Stomach (tissue), 9 donors: Measurements from ENCODE around the gene ZBP1. TPM values are rescaled to one million over a fixed set of nuclear protein-coding genes. Genes with fewer than 3 reads are reported as not detected.

ENCODE experiments used
- DNase-seq, 2 donors: peaks; one replicate each; pipeline versions ENCODE4 v3.0.0 to v3.0.0-alpha.2; 2013 to 2019
- H3K27ac ChIP-seq, 5 donors: fragments of 200-600 bp in 4 of 5; sonication (generic) in 4 of 5; one replicate each; pipeline ENCODE4 v1.5.1; 2013 to 2019; ENCODE audit warnings: mild to moderate bottlenecking in 1 of 5, moderate library complexity in 1 of 5
- H3K27me3 ChIP-seq, 3 donors: fragments of 200-600 bp; sonication (generic); one replicate each; pipeline ENCODE4 v1.5.1; 2017 to 2019; ENCODE audit warnings: mixed run types in 1 of 3
- H3K36me3 ChIP-seq, 4 donors: fragments of 200-600 bp; sonication (generic); 1 replicate in 3 of 4; 2 replicates in 1 of 4; pipeline ENCODE4 v1.5.1; 2016 to 2019
- H3K4me1 ChIP-seq, 4 donors: fragments of 200-600 bp; sonication (generic); one replicate each; pipeline ENCODE4 v1.5.1; 2016 to 2019
- H3K4me3 ChIP-seq, 4 donors: fragments of 200-600 bp; sonication (generic) in 3 of 4; one replicate each; pipeline ENCODE4 v1.5.1; 2016 to 2019; ENCODE audit warnings: mild to moderate bottlenecking in 1 of 4
- H3K9me3 ChIP-seq, 4 donors: fragments of 200-600 bp; sonication (generic); one replicate each; pipeline ENCODE4 v1.5.1; 2016 to 2019
- CTCF ChIP-seq, 7 experiments: fragments of 450-650 bp in 4 of 7; fragments of 200-600 bp in 3 of 7; sonication (generic) in 3 of 7; IDR thresholded peaks; one replicate each; pipeline ENCODE4 v1.5.1; 2016 to 2019; ENCODE audit warnings: antibody characterized with exemption in 7 of 7, control low read depth in 2 of 7, mild to moderate bottlenecking in 1 of 7
- EP300 ChIP-seq: sonication (generic); formaldehyde crosslinking; IDR thresholded peaks from one replicate; pipeline ENCODE4 v1.6.1; 2017; ENCODE audit warnings: antibody characterized with exemption
- POLR2A ChIP-seq, 4 donors: fragments of 450-650 bp; IDR thresholded peaks; one replicate each; pipeline ENCODE4 v1.6.1; 2016; ENCODE audit warnings: antibody characterized with exemption in 4 of 4, control low read depth in 2 of 4, mild to moderate bottlenecking in 1 of 4, moderate library complexity in 1 of 4
- POLR2AphosphoS5 ChIP-seq, 3 donors: sonication (generic); formaldehyde crosslinking; IDR thresholded peaks; one replicate each; pipeline ENCODE4 v1.6.1; 2016; ENCODE audit warnings: antibody characterized with exemption in 3 of 3
- WGBS, 5 donors: extraction: QIAGEN DNeasy Blood & Tissue Kit in 3 of 5; methylation state at CpG; one replicate each; pipeline versions ENCODE4 v1.1.5 to v1.1.7; 2013 to 2018; 5-methylcytosine and 5-hydroxymethylcytosine counted together
- intact Hi-C: fragments of 100-400 bp; cut with DNase I; formaldehyde crosslinking; loops from one replicate; pipeline ENCODE4 v1.15.1; 2023; ENCODE audit warnings: low total_unique reads
- polyA plus RNA-seq, 3 donors: library from polyadenylated mRNA; stranded (reverse); fragments of 200-250 nt; gene quantifications; one replicate each; pipeline ENCODE4 v1.2.3, GENCODE V29; 2013
- total RNA-seq, 5 donors: library from RNA; depleted of rRNA; stranded (reverse); fragments of >200 nt; gene quantifications; one replicate each; pipeline versions ENCODE4 v1.1.0 to v1.2.3, GENCODE V29; 2014 to 2016
- donor health status: healthy with polysubstance abuse.
- donor health status: Bipolar disorder and iron deficiency.
- donor health status: healthy.

Gene ZBP1
- total and polyA plus RNA-seq, 8 donors = 0.37 to 0.60 TPM; not detected in 6

DNA sequence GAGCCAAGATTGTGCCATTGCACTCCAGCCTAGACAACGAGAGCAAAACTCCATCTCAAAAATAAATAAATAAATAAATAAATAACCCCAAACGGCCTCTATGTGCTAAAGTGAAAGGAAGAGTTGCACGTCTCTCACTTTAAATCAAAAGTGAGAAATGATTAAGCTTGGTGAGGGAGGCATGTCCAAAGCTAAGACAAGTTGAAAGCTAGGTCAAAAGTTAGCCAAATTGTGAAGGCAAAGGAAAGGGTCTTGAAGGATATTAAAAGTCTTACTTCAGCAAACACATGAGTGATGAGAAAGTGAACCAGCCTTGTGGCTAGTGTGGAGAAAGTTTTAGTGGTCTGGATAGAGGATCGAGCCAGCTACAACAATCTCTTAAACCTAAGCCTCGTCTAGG is 14.3 kb downstream of the ZBP1 start:
- no peaks in the 10 kb centered on the region for H3K36me3 ChIP-seq
- H3K4me3 ChIP-seq = no peak overlapping the region
- TF ChIP-seq CTCF (IDR thresholded peaks at IDR 0.05) (no peak), EP300 (no peak), POLR2A (IDR thresholded peaks at IDR 0.05) (no peak), POLR2AphosphoS5 (IDR thresholded peaks at IDR 0.05) (no peak)
- no peaks in the 10 kb centered on the region for H3K4me1 ChIP-seq
- no peaks in the 10 kb centered on the region for H3K9me3 ChIP-seq
- DNase-seq = no peak
- H3K27me3 ChIP-seq = peaks cover 0 to 36% (median 4%) of the 10 kb centered on the region in 3 donors
- intact Hi-C loops = no loop called here
- H3K27ac ChIP-seq = no peak overlapping the region
- 63 to 71% (median 69%) methylated on average over 5 of the region's 5 CpGs for WGBS, 5 donors

DNA sequence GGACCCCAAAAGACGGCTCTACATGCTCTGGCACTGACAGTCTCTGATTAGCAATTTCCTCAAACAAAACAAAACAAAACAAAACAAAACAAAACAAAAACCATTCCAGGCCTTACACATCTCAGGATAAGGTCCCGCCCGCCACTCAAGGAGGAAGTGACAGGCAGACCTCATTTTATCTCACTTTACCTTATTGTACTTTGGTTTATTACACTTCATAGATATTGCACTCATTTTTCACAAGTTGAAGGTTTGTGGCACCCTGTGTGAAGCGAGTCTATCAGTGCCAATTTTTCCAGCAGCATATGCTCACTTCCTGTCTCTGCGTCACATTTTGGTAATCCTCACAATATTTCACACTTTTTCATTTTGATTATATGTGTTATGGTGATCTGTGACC is 15.2 kb downstream of the ZBP1 start:
- Histone ChIP-seq H3K36me3 (no peaks in the 10 kb centered on the region), H3K4me1 (no peaks in the 10 kb centered on the region), H3K27me3 (peaks cover 0 to 40% (median 4%) of the 10 kb centered on the region in 3 donors), H3K9me3 (no peaks in the 10 kb centered on the region), H3K4me3 (no peak overlapping the region), H3K27ac (no peak overlapping the region)
- DNase-seq = no peak
- TF ChIP-seq CTCF (IDR thresholded peaks at IDR 0.05) (no peak), EP300 (no peak), POLR2AphosphoS5 (IDR thresholded peaks at IDR 0.05) (no peak), POLR2A (IDR thresholded peaks at IDR 0.05) (no peak)
- WGBS, 5 donors = 50 to 70% (median 54%) methylated on average over 5 of the region's 5 CpGs
- intact Hi-C loops = no loop called here

DNA sequence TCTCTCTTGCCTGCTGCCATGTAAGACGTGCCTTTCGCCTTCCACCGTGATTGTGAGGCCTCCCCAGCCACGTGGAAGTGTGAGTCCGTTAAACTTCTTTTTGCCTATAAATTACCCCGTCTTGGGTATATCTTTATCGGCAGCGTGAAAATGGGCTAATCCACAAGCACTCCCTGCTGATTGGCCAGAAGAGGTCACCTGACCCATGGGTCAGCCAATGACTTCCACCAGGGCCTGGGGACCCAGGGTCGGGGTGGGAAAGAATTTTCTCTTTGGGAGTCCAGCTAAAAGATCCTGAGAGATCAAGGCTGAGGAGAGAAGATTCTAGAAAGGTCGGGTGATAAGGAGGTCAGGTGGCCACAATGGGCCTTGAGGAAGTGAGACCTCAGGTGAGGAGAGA is 17.1 kb downstream of the ZBP1 start:
- Histone ChIP-seq H3K4me3 (no peak overlapping the region), H3K9me3 (no peaks in the 10 kb centered on the region), H3K27ac (no peak overlapping the region), H3K36me3 (no peaks in the 10 kb centered on the region), H3K27me3 (peaks cover 0 to 24% (median 4%) of the 10 kb centered on the region in 3 donors), H3K4me1 (no peaks in the 10 kb centered on the region)
- DNase-seq = no peak
- WGBS, 5 donors = 85 to 91% (median 89%) methylated on average over 10 of the region's 10 CpGs
- no peak for TF ChIP-seq POLR2AphosphoS5 (IDR thresholded peaks at IDR 0.05)
- intact Hi-C loops = no loop called here

- intact Hi-C loops = no loop called here
- TF ChIP-seq POLR2AphosphoS5 (IDR thresholded peaks at IDR 0.05) = no peak
- TF ChIP-seq CTCF (IDR thresholded peaks at IDR 0.05) = no peak
- TF ChIP-seq POLR2A (IDR thresholded peaks at IDR 0.05) = no peak
- TF ChIP-seq EP300 = no peak
- Histone ChIP-seq H3K27me3 (peaks cover 0 to 35% (median 7%) of the 10 kb centered on the region in 3 donors), H3K27ac (no peak overlapping the region), H3K4me3 (no peak overlapping the region), H3K36me3 (no peaks in the 10 kb centered on the region), H3K4me1 (peaks cover 0 to 7% (median 6%) of the 10 kb centered on the region in 4 donors), H3K9me3 (no peaks in the 10 kb centered on the region)
- DNase-seq = no peak
- WGBS, 5 donors = 68 to 89% (median 85%) methylated on average over 5 of the region's 5 CpGs
These were observed 18.5 kb downstream of the ZBP1 start for GRCh38 chr20:57601737-57602136.

DNA sequence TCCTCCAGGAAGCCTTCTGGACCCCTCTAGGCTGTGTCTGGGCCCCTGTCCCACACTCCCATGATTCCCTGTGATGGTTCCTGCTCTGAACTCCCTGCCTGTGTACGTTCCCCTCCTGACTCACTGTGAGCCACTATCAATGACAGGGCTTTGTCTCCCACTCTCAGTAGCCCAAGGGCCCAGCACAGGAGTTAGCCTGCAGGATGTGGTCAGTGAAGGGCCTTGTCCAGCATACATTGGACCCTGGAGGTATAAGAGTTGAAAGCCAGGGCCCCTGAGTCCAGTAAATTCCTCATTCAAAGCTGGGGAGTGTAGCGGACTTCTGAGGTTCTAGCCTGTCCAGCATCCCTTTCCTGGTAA is 19.0 kb downstream of the ZBP1 start:
- DNase-seq = no peak
- no peak for TF ChIP-seq POLR2A (IDR thresholded peaks at IDR 0.05)
- no peak for TF ChIP-seq POLR2AphosphoS5 (IDR thresholded peaks at IDR 0.05)
- no peak for TF ChIP-seq CTCF (IDR thresholded peaks at IDR 0.05)
- TF ChIP-seq EP300 = no peak
- Histone ChIP-seq H3K4me3 (no peak overlapping the region), H3K9me3 (no peaks in the 10 kb centered on the region), H3K36me3 (no peaks in the 10 kb centered on the region), H3K27me3 (peaks cover 0 to 38% (median 7%) of the 10 kb centered on the region in 3 donors), H3K4me1 (peaks cover 0 to 9% (median 8%) of the 10 kb centered on the region in 4 donors), H3K27ac (no peak overlapping the region)
- intact Hi-C loops = no loop called here
- WGBS, 5 donors = 79 to 81% (median 80%) methylated on average over 2 of the region's 2 CpGs
